Loucy (cell line): ENCODE measurements around the gene NAALADL1.

Source experiments
- EZH2phosphoT487 ChIP-seq: fragments of 200-600 bp; IDR thresholded peaks from 2 replicates; pipeline ENCODE4 v1.6.1; 2018; ENCODE audit warnings: antibody characterized with exemption, mild to moderate bottlenecking, moderate library complexity, borderline replicate concordance
- TF ChIP-seq, protein P1 (sequence below): fragments of 200-600 bp; sonication (generic); conservative IDR thresholded peaks from 2 replicates; pipeline ENCODE4 v1.5.1; 2014; ENCODE audit warnings: mild to moderate bottlenecking, antibody characterized with exemption, low read length

DNA sequence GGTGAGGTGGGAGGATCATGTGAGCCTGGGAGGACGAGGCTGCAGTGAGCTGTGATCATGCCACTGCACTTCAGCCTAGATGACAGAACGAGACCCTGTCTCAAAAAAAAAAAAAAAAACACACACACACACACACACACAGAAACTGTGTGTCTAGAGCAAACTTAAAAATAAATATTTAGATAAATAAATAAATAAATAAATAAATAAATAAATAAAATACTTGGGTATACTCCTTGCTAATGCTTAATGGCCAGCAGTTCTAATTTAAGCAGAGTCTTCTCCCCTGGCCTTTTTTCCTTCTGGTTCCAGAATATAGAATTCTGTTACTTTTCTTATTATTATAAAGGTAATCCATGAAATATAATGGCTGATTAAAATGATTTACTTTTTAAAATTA, 49.5 kb downstream of the NAALADL1 start:
- TF ChIP-seq, protein P1, sequence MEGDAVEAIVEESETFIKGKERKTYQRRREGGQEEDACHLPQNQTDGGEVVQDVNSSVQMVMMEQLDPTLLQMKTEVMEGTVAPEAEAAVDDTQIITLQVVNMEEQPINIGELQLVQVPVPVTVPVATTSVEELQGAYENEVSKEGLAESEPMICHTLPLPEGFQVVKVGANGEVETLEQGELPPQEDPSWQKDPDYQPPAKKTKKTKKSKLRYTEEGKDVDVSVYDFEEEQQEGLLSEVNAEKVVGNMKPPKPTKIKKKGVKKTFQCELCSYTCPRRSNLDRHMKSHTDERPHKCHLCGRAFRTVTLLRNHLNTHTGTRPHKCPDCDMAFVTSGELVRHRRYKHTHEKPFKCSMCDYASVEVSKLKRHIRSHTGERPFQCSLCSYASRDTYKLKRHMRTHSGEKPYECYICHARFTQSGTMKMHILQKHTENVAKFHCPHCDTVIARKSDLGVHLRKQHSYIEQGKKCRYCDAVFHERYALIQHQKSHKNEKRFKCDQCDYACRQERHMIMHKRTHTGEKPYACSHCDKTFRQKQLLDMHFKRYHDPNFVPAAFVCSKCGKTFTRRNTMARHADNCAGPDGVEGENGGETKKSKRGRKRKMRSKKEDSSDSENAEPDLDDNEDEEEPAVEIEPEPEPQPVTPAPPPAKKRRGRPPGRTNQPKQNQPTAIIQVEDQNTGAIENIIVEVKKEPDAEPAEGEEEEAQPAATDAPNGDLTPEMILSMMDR = no peak
- no peak for TF ChIP-seq EZH2phosphoT487
